Mononuclear cell (primary cell): ENCODE measurements around the gene ZDHHC13. TPM values are rescaled to one million over a fixed set of nuclear protein-coding genes. Genes with fewer than 3 reads are reported as not detected.

Source experiments
- H3K27me3 ChIP-seq: 2 replicates; pipeline ENCODE4 v1.6.0; 2011; ENCODE audit warnings: low read length, control low read depth; ENCODE audit not compliant: insufficient read depth
- H3K4me1 ChIP-seq: 2 replicates; pipeline ENCODE4 v1.5.1; 2011; ENCODE audit warnings: mild to moderate bottlenecking, low read length, control low read depth; ENCODE audit not compliant: insufficient read depth
- H3K4me3 ChIP-seq: 2 replicates; pipeline ENCODE4 v1.5.1; 2011; ENCODE audit warnings: mild to moderate bottlenecking, low read length, moderate library complexity
- H3K9me3 ChIP-seq: 2 replicates; pipeline ENCODE4 v1.5.1; 2011; ENCODE audit warnings: low read depth, mild to moderate bottlenecking, control low read depth, low read length
- total RNA-seq: library from RNA; depleted of rRNA; stranded (reverse); fragments of >200 nt; gene quantifications from one replicate; pipeline ENCODE4 v1.2.3, GENCODE V29; 2012

Gene ZDHHC13
- total RNA-seq, 1 donor, result 6.4 TPM

GRCh38 chr11:19173964-19174638, 57.1 kb downstream of the ZDHHC13 start:
- Histone ChIP-seq H3K4me3 (no peak overlapping the region), H3K9me3 (no peaks in the 10 kb centered on the region), H3K27me3 (no peaks in the 10 kb centered on the region), H3K4me1 (no peaks in the 10 kb centered on the region)

- no peaks in the 10 kb centered on the region for H3K4me1 ChIP-seq
- no peak overlapping the region for H3K4me3 ChIP-seq
- no peaks in the 10 kb centered on the region for H3K9me3 ChIP-seq
- no peaks in the 10 kb centered on the region for H3K27me3 ChIP-seq
These were observed 59.7 kb downstream of the ZDHHC13 start for GRCh38 chr11:19176629-19177186.

DNA sequence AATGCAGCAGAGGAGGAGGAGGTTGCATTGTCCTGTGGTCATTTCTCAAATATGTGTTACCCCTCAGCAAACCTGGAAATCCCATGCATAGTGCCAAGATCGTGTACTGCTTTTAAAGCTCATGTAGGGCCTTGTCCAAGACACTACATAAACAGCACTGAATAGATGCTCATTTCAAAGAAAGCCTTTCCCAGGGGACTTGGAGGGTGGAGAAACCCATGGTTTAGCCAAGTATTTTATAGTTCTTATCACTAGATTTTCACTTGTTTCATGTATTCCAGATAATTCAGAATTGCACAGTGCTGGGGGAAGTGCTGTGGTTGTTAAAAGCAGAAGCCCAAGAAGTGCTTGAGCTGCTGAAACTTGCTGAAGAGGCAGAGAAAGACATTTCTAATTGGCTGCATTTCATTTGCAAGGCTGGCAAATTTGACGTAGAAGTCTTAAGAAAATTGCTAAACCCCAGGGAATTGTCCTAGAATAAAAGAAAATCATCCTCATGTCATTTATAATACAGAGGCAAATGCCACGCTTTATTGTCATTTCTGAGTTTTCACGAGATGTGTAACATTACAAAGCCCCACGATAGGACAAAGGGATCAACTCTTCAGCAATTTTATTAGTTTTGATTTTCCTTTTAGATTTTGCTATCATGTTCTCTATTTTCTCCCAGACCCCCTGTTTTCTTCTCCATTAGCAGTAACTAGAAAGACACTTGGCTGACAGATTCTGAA, 64.7 kb downstream of the ZDHHC13 start:
- H3K27me3 ChIP-seq, result no peaks in the 10 kb centered on the region
- H3K4me1 ChIP-seq, result no peaks in the 10 kb centered on the region
- no peaks in the 10 kb centered on the region for H3K9me3 ChIP-seq
- H3K4me3 ChIP-seq, result no peak overlapping the region

GRCh38 chr11:19183646-19184045, 66.7 kb downstream of the ZDHHC13 start:
- no peaks in the 10 kb centered on the region for H3K9me3 ChIP-seq
- H3K4me3 ChIP-seq, result no peak overlapping the region
- H3K27me3 ChIP-seq, result no peaks in the 10 kb centered on the region
- no peaks in the 10 kb centered on the region for H3K4me1 ChIP-seq

- Histone ChIP-seq H3K4me3 (no peak overlapping the region), H3K27me3 (no peaks in the 10 kb centered on the region), H3K9me3 (no peaks in the 10 kb centered on the region), H3K4me1 (no peaks in the 10 kb centered on the region)
These were observed 68.1 kb downstream of the ZDHHC13 start for GRCh38 chr11:19185036-19185435.

DNA sequence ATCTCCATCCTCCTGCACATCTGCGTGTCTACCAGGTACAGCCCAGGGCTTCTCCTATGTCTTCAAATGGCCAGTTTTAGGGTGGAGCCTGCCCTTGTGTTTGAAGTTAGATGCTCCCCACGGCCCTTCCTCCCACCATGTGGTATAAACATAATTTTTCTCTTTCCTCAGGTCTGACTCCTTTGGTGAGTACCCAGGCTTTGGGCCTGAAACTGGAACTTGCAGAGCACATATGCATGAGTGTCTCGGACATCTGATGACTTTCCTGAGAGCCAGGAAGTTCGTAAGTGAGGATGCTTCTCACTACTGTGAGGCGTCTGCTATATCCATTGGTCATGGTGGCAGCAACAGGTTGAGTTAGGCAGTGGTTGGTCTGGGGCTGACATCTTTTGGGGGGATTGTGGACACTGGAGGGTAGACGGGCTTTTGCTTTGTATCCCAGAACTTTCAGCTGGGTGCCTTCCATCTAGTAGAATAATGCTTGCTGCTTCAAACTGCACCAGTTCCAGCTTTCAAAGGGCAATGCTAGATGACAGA, 68.6 kb downstream of the ZDHHC13 start:
- H3K4me3 ChIP-seq, result no peak overlapping the region
- no peaks in the 10 kb centered on the region for H3K27me3 ChIP-seq
- H3K4me1 ChIP-seq, result no peaks in the 10 kb centered on the region
- no peaks in the 10 kb centered on the region for H3K9me3 ChIP-seq

GRCh38 chr11:19187114-19187832, 70.3 kb downstream of the ZDHHC13 start:
- H3K4me1 ChIP-seq, result no peaks in the 10 kb centered on the region
- no peaks in the 10 kb centered on the region for H3K9me3 ChIP-seq
- no peaks in the 10 kb centered on the region for H3K27me3 ChIP-seq
- no peak overlapping the region for H3K4me3 ChIP-seq

GRCh38 chr11:19187833-19188258, 70.9 kb downstream of the ZDHHC13 start:
- no peaks in the 10 kb centered on the region for H3K27me3 ChIP-seq
- H3K9me3 ChIP-seq, result no peaks in the 10 kb centered on the region
- H3K4me1 ChIP-seq, result no peaks in the 10 kb centered on the region
- H3K4me3 ChIP-seq, result no peak overlapping the region

GRCh38 chr11:19191530-19192169, 74.7 kb downstream of the ZDHHC13 start:
- Histone ChIP-seq H3K4me1 (no peaks in the 10 kb centered on the region), H3K9me3 (no peaks in the 10 kb centered on the region), H3K4me3 (no peak overlapping the region), H3K27me3 (no peaks in the 10 kb centered on the region)

- Histone ChIP-seq H3K4me1 (no peaks in the 10 kb centered on the region), H3K4me3 (no peak overlapping the region), H3K27me3 (no peaks in the 10 kb centered on the region), H3K9me3 (no peaks in the 10 kb centered on the region)
These were observed 76.9 kb downstream of the ZDHHC13 start for GRCh38 chr11:19193916-19194315.

DNA sequence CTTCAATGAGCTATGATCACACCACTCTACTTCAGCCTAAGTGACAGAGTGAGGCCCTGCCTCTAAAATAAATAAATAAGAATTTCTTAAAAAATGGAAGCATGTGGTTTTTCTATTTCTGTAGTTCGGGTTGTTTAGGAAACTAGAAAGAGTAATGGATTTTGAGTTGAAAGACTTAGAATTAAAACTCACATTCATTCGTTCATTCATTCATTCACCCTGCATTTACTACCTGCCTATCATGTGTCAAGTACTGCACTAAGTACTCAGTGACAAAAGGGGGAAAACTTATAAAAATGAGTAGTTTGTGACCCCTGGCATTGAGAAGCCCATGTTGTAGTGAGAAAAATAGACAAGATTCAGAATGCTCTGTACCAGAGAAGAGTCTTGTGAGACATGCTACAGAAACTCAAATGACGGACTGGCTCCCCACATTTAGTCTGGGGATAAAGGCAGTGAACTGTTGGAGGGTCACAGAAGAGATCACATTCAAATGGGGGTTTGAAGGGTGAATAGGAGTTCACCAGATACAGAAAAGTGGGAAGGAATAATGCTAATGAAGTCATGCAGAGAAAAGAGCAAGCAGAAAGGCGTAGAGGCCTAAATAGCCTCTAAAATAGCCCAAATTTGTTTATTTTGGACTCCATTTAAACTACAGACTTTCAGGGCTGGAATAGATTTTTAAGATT, 77.8 kb downstream of the ZDHHC13 start:
- Histone ChIP-seq H3K9me3 (no peaks in the 10 kb centered on the region), H3K4me1 (no peaks in the 10 kb centered on the region), H3K4me3 (no peak overlapping the region), H3K27me3 (no peaks in the 10 kb centered on the region)

GRCh38 chr11:19196432-19196831, 79.5 kb downstream of the ZDHHC13 start:
- Histone ChIP-seq H3K4me1 (no peaks in the 10 kb centered on the region), H3K9me3 (no peaks in the 10 kb centered on the region), H3K4me3 (no peak overlapping the region), H3K27me3 (no peaks in the 10 kb centered on the region)

DNA sequence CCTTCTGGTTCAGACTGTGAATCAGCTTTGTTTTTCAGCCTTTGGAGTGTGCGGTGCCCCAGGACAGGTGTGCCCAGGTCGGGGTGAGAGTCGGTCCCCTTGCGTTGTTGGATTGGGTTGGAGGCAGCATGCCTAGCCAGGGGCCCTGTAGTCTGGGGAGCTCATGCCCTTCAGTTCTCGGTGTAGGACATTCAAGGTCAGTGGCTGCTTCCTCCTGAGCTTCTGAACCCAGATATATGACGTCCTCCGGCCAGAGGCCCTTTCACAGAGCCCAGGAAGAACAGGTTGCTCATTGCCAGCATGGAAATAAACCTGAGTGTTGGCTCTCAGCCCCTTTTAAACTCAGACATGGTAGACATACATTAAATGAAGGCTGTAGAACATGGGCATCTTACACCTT, 82.1 kb downstream of the ZDHHC13 start:
- no peak overlapping the region for H3K4me3 ChIP-seq
- no peaks in the 10 kb centered on the region for H3K27me3 ChIP-seq
- no peaks in the 10 kb centered on the region for H3K4me1 ChIP-seq
- H3K9me3 ChIP-seq, result no peaks in the 10 kb centered on the region

DNA sequence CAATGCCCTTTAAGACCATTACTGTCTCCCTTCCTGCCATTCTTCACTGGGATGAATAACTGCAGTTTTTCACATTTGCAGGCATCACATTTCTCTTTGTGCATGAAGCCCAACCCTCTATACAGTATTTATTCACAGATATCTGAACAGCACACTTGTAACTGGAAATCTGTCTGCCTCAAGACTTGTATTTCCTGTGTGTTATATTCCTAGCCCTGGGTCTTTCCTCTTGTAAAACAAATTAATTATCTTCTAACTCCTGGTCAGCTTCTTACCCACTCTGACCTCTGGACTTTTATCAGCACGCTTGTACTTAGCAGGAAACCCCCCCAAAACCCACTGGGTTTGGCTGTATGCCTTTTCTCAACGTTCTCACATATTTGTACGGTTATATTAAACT, 82.8 kb downstream of the ZDHHC13 start:
- H3K27me3 ChIP-seq, result no peaks in the 10 kb centered on the region
- H3K9me3 ChIP-seq, result no peaks in the 10 kb centered on the region
- no peak overlapping the region for H3K4me3 ChIP-seq
- H3K4me1 ChIP-seq, result no peaks in the 10 kb centered on the region
